IMR-90 (cell line): ENCODE results near the gene HOXB8. TPM values are rescaled to one million over a fixed set of nuclear protein-coding genes. Genes with fewer than 3 reads are reported as not detected.
A peak's percentile ranks its signal among the peaks of the same experiment; 100 is the strongest.

Experiments
- ATAC-seq: fragments of 200-7000 bp; cut with Tn5 transposase; 2 replicates; pipeline ENCODE4 v1.9.1; 2020; ENCODE audit warnings: low read depth, mild to moderate bottlenecking, moderate library complexity
- BruUV-seq: library from RNA; stranded (reverse); fragments of 400-500 nt; replicated peaks from 2 replicates; lab custom pipeline; 2021; lab: Mats Ljungman, UMichigan
- CTCF ChIA-PET: fragments of 300-600 bp; formaldehyde crosslinking; extraction: SDS; loops from one replicate; lab custom pipeline; 2021; ENCODE audit warnings: antibody characterized with exemption; lab: Yijun Ruan, JAX
- POLR2A ChIA-PET: fragments of 300-600 bp; sonication (Branson Sonifier 250); formaldehyde crosslinking; loops from one replicate; lab custom pipeline; 2022; ENCODE audit warnings: antibody characterized with exemption; ENCODE audit not compliant: unreplicated experiment; lab: Charles Lee
- DNase-seq: peaks from one replicate; pipeline ENCODE4 v3.0.0; 2013
- H2AFZ ChIP-seq: replicated peaks from 2 replicates; pipeline ENCODE3; 2013; ENCODE audit warnings: low read length, mild to moderate bottlenecking; ENCODE audit not compliant: poor library complexity
- H2AK5ac ChIP-seq: 2 replicates; pipeline ENCODE4 v1.6.1; 2013; ENCODE audit warnings: low read depth, low read length, inconsistent platforms
- H2AK9ac ChIP-seq: replicated peaks from 2 replicates; pipeline ENCODE3; 2013; ENCODE audit warnings: mild to moderate bottlenecking, low read depth, low read length, moderate library complexity; ENCODE audit not compliant: poor library complexity
- H2BK120ac ChIP-seq: 2 replicates; pipeline ENCODE4 v1.6.1; 2013; ENCODE audit warnings: low read depth, low read length, inconsistent platforms
- H2BK15ac ChIP-seq: 3 replicates; pipeline ENCODE4 v1.6.1; 2013; ENCODE audit warnings: low read depth, low read length, inconsistent platforms
- H2BK20ac ChIP-seq: 2 replicates; pipeline ENCODE4 v1.6.1; 2013; ENCODE audit warnings: low read depth, mild to moderate bottlenecking, inconsistent platforms, low read length, moderate library complexity
- H2BK5ac ChIP-seq: 2 replicates; pipeline ENCODE4 v1.6.1; 2013; ENCODE audit warnings: mild to moderate bottlenecking, low read depth, low read length, inconsistent platforms; ENCODE audit not compliant: poor library complexity, severe bottlenecking
- H3K14ac ChIP-seq: replicated peaks from 2 replicates; pipeline ENCODE4 v1.6.1; 2013; ENCODE audit warnings: low read depth, low read length, inconsistent platforms
- H3K18ac ChIP-seq: 2 replicates; pipeline ENCODE4 v1.6.1; 2013; ENCODE audit warnings: low read depth, low read length, control low read depth
- H3K23ac ChIP-seq: 2 replicates; pipeline ENCODE4 v1.6.1; 2013; ENCODE audit warnings: low read depth, low read length, inconsistent platforms
- H3K27ac ChIP-seq: 2 replicates; pipeline ENCODE4 v1.5.1; 2013; ENCODE audit warnings: mild to moderate bottlenecking, control low read depth, low read length; ENCODE audit not compliant: insufficient read depth
- H3K27me3 ChIP-seq: 2 replicates; pipeline ENCODE4 v1.6.1; 2013; ENCODE audit warnings: low read length; ENCODE audit not compliant: control insufficient read depth, insufficient read depth
- H3K36me3 ChIP-seq: 2 replicates; pipeline ENCODE4 v1.6.1; 2013; ENCODE audit warnings: low read length, mixed read lengths; ENCODE audit not compliant: control insufficient read depth, insufficient read depth
- H3K4ac ChIP-seq: 2 replicates; pipeline ENCODE4 v1.6.1; 2013; ENCODE audit warnings: low read depth, low read length, inconsistent platforms
- H3K4me1 ChIP-seq: 2 replicates; pipeline ENCODE4 v1.6.1; 2013; ENCODE audit warnings: low read length, mixed read lengths; ENCODE audit not compliant: control insufficient read depth, insufficient read depth
- H3K4me2 ChIP-seq: 2 replicates; pipeline ENCODE4 v1.6.1; 2013; ENCODE audit warnings: low read depth, mild to moderate bottlenecking, control low read depth, low read length, moderate library complexity
- H3K4me3 ChIP-seq: 2 replicates; pipeline ENCODE4 v1.5.1; 2013; ENCODE audit warnings: low read depth, mild to moderate bottlenecking, control low read depth, low read length, moderate library complexity; ENCODE audit not compliant: insufficient read depth
- H3K56ac ChIP-seq: 2 replicates; pipeline ENCODE4 v1.6.1; 2013; ENCODE audit warnings: low read length, inconsistent platforms; ENCODE audit not compliant: insufficient read depth; ENCODE audit errors: extremely low read depth
- H3K79me1 ChIP-seq, 2 experiments: 2 replicates each; pipeline ENCODE4 v1.6.1; 2013; ENCODE audit warnings: low read length in 2 of 2, inconsistent platforms in 1 of 2, low read depth in 1 of 2
- H3K9ac ChIP-seq: 2 replicates; pipeline ENCODE4 v1.6.1; 2013; ENCODE audit warnings: low read depth, low read length, control low read depth
- H3K9me1 ChIP-seq: 2 replicates; pipeline ENCODE4 v1.6.1; 2013; ENCODE audit warnings: low read length, inconsistent platforms; ENCODE audit not compliant: insufficient read depth
- H3K9me3 ChIP-seq: 2 replicates; pipeline ENCODE4 v1.6.1; 2013; ENCODE audit warnings: low read length; ENCODE audit not compliant: control insufficient read depth, insufficient read depth
- H4K20me1 ChIP-seq: 2 replicates; pipeline ENCODE4 v1.6.1; 2013; ENCODE audit warnings: low read length, inconsistent platforms; ENCODE audit not compliant: insufficient read depth
- H4K5ac ChIP-seq: 2 replicates; pipeline ENCODE4 v1.6.1; 2013; ENCODE audit warnings: mild to moderate bottlenecking, low read depth, low read length, control low read depth
- H4K8ac ChIP-seq, 2 experiments: 2 replicates each; pipeline ENCODE4 v1.6.1; 2013; ENCODE audit warnings: low read depth in 2 of 2, low read length in 2 of 2, control low read depth in 1 of 2, inconsistent platforms in 1 of 2
- H4K91ac ChIP-seq: 2 replicates; pipeline ENCODE4 v1.6.1; 2013; ENCODE audit warnings: low read depth, low read length, inconsistent platforms; ENCODE audit not compliant: insufficient read depth
- BHLHE40 ChIP-seq: fragments of 150-350 bp; IDR thresholded peaks from 2 replicates; pipeline ENCODE4 v1.6.1; 2016; ENCODE audit warnings: mild to moderate bottlenecking, low read depth, low read length
- CEBPB ChIP-seq: IDR thresholded peaks from 2 replicates; pipeline ENCODE4 v1.6.1; 2012; ENCODE audit warnings: low read depth, low read length, improper control_type of control experiment
- CTCF ChIP-seq: conservative IDR thresholded peaks from 2 replicates; pipeline ENCODE4 v1.5.1; 2012; ENCODE audit warnings: mild to moderate bottlenecking, low read depth, low read length, improper control_type of control experiment
- ELK1 ChIP-seq: fragments of 150-350 bp; IDR thresholded peaks from 2 replicates; pipeline ENCODE4 v1.6.1; 2016; ENCODE audit warnings: low read depth, mild to moderate bottlenecking, low read length, moderate library complexity, borderline replicate concordance
- FOS ChIP-seq: fragments of 150-350 bp; IDR thresholded peaks from 2 replicates; pipeline ENCODE4 v1.6.1; 2016; ENCODE audit warnings: low read depth, low read length
- MAFK ChIP-seq: IDR thresholded peaks from 2 replicates; pipeline ENCODE4 v1.6.1; 2012; ENCODE audit warnings: low read depth, low read length, improper control_type of control experiment
- MXI1 ChIP-seq: IDR thresholded peaks from 2 replicates; pipeline ENCODE4 v1.6.1; 2012; ENCODE audit warnings: low read depth, mild to moderate bottlenecking, low read length, moderate library complexity, borderline replicate concordance
- NFE2L2 ChIP-seq: fragments of 150-350 bp; IDR thresholded peaks from 2 replicates; pipeline ENCODE4 v1.6.1; 2016; ENCODE audit warnings: low read depth, mild to moderate bottlenecking, low read length
- POLR2A ChIP-seq: IDR thresholded peaks from 2 replicates; pipeline ENCODE4 v1.6.1; 2012; ENCODE audit warnings: mild to moderate bottlenecking, low read depth, low read length
- RAD21 ChIP-seq: IDR thresholded peaks from 2 replicates; pipeline ENCODE4 v1.6.1; 2012; ENCODE audit warnings: low read length, improper control_type of control experiment
- RCOR1 ChIP-seq: IDR thresholded peaks from 2 replicates; pipeline ENCODE4 v1.6.1; 2012; ENCODE audit warnings: mild to moderate bottlenecking, low read length, improper control_type of control experiment; ENCODE audit not compliant: insufficient replicate concordance
- RFX5 ChIP-seq: IDR thresholded peaks from 2 replicates; pipeline ENCODE4 v1.8.0; 2012; ENCODE audit warnings: low read depth, mild to moderate bottlenecking, low read length, moderate library complexity
- SMC3 ChIP-seq: fragments of 150-350 bp; IDR thresholded peaks from 2 replicates; pipeline ENCODE4 v1.6.1; 2016; ENCODE audit warnings: low read depth, mild to moderate bottlenecking, antibody characterized with exemption, low read length, moderate library complexity
- USF2 ChIP-seq: fragments of 150-350 bp; IDR thresholded peaks from 2 replicates; pipeline ENCODE4 v1.6.1; 2017; ENCODE audit warnings: mild to moderate bottlenecking, antibody characterized with exemption, low read length, low read depth
- WGBS, 2 experiments: methylation state at CpG; one replicate each; pipeline versions ENCODE4 v1.1.5 to v1.1.7; 2013; ENCODE audit warnings: missing lambda C conversion rate in 2 of 2; ENCODE audit not compliant: insufficient read length in 1 of 2; ENCODE audit errors: extremely low coverage in 2 of 2; 5-methylcytosine and 5-hydroxymethylcytosine counted together
- dilution Hi-C: fragments of 300-500 bp; cut with HindIII; formaldehyde crosslinking; loops from one replicate; pipeline ENCODE4 v1.14.3; 2018; ENCODE audit warnings: low sequenced_read_pairs; ENCODE audit not compliant: unreplicated experiment
- in situ Hi-C: fragments of 300-500 bp; cut with MboI; formaldehyde crosslinking; loops from 3 replicates; pipeline ENCODE4 v1.14.3; 2019; ENCODE audit warnings: low sequenced_read_pairs, inconsistent platforms, mixed read lengths
- intact Hi-C: fragments of 100-400 bp; cut with micrococcal nuclease; formaldehyde crosslinking; loops from 2 replicates; pipeline ENCODE4 v1.10.0; 2022
- polyA plus RNA-seq, 3 experiments: library from polyadenylated mRNA; depleted of rRNA; stranded (reverse); fragments of >200 nt; gene quantifications; 2 replicates each; pipeline ENCODE4 v1.2.3, GENCODE V29; 2012; ENCODE audit warnings: low replicate concordance in 1 of 3
- total RNA-seq: library from RNA; depleted of rRNA; stranded (reverse); fragments of >200 nt; gene quantifications from 2 replicates; pipeline ENCODE4 v1.2.3, GENCODE V29; 2012

HOXB8 gene
- total and polyA plus RNA-seq, 2 of the 4 experiments (the other 2 are of a cell fraction): 0.54 to 5.3 TPM

DNA sequence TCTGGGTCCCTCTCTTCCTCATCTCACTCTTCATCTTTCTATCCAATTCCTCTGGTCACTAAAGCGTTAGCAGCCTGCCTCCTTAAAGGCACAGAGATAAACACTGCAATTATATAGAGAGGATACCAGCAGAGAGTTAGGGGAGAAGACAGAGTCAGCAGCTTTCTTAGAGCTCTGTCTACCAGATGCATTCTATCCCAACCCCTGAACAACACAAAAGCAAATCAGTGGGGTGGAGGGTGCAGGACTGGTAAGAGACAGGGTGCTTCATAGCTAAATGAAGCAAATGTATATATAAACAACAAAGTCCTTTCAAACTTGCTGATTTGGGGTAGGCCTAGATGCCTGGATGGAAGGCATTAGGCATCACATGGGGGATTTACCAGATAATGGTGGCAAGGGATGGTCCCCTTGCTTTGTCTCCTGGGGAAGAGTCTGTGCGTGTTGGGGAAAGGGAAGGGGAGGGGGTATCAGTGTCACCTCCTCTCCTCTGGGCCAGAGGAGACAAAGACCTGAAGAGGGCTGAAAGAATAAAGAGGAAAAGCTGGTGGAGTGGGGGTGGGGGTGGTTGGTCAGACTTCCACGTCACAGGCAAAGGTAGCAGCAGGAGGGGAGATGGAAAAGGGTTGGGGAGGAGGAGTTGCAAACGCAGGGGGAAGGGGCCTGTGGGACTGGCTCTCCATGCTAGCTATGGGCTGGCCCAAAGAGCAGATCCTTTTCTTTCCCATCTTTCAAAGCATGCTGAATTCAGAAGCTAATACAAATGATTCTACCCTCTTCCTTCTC lies 49.0 kb downstream of the HOXB8 start:
- Histone ChIP-seq H2BK5ac (peak overlapping the region; percentile 99), H3K14ac (peak overlapping the region; percentile 95), H4K8ac (peak overlapping the region; percentile 77 to 92), H3K9ac (peak overlapping the region; percentile 92), H3K23ac (peak overlapping the region; percentile 99), H3K4me1 (peaks cover 59% of the 10 kb centered on the region), H3K9me1 (peaks cover 23% of the 10 kb centered on the region), H2BK120ac (peak overlapping the region; percentile 90), H2BK20ac (peak overlapping the region; percentile 74), H3K27ac (peak overlapping the region; percentile 93), H2AK5ac (peak overlapping the region; percentile 78), H4K20me1 (peaks cover 29% of the 10 kb centered on the region), H3K56ac (peak overlapping the region; percentile 84; the same call in 1 of the 2 replicates), H3K36me3 (peaks cover 44% of the 10 kb centered on the region; the same call in 1 of the 2 replicates), H3K27me3 (no peaks in the 10 kb centered on the region), H4K5ac (peak overlapping the region; percentile 92), H3K18ac (peak overlapping the region; percentile 63), H3K9me3 (no peaks in the 10 kb centered on the region), H2BK15ac (peak overlapping the region; percentile 89; the same call in 2 of the 3 replicates), H3K79me1 (peaks cover 0 to 23% of the 10 kb centered on the region in 2 experiments; a peak in 2 of 4 replicates), H2AK9ac (peak overlapping the region; percentile 75), H3K4ac (peak overlapping the region; percentile 99), H4K91ac (peak overlapping the region; percentile 96), H3K4me2 (peak overlapping the region; percentile 98), H3K4me3 (no peak overlapping the region), H2AFZ (no peak overlapping the region)
- intact Hi-C loops (no loop called here), in situ Hi-C loops (no loop called here), dilution Hi-C loops (no loop called here)
- WGBS, 2 experiments: 71% methylated on average over 1 of the region's 4 CpGs; no CpG with 5 or more reads in 1 of the 2 experiments
- POLR2A ChIA-PET: interaction anchor here (0.8 to 1.4 kb wide), 3 partner anchors 22 to 27 kb away, joined by 3 to 8 read pairs (median 4); partner anchors contain the start of gene HOXB5
- CTCF ChIA-PET: no interaction called here
- no TSS peak for BruUV-seq
- no peak for DNase-seq
- no peak for ATAC-seq
- TF ChIP-seq CTCF (no peak), CEBPB (no peak), RCOR1 (no peak), FOS (no peak), RFX5 (no peak), NFE2L2 (no peak), ELK1 (no peak), RAD21 (no peak), BHLHE40 (no peak), MXI1 (no peak), POLR2A (no peak), SMC3 (no peak), MAFK (no peak), USF2 (no peak)
